OCI-LY7 (cell line): ENCODE measurements around the gene SRGAP3. TPM values are rescaled to one million over a fixed set of nuclear protein-coding genes. Genes with fewer than 3 reads are reported as not detected.

Experiments
- BruUV-seq: library from RNA; stranded (reverse); fragments of 400-500 nt; replicated peaks from 2 replicates; lab custom pipeline; 2021; lab: Mats Ljungman, UMichigan
- CTCF ChIA-PET: fragments of 300-600 bp; sonication (Branson Sonifier 250); formaldehyde crosslinking; loops from one replicate; lab custom pipeline; 2022; ENCODE audit warnings: antibody characterized with exemption; ENCODE audit not compliant: unreplicated experiment; lab: Charles Lee
- POLR2A ChIA-PET: fragments of 300-600 bp; sonication (Branson Sonifier 250); formaldehyde crosslinking; loops from one replicate; lab custom pipeline; 2022; ENCODE audit warnings: antibody characterized with exemption; lab: Charles Lee
- DNase-seq: peaks from one replicate; pipeline ENCODE4 v3.0.0-alpha.2; 2015; ENCODE audit warnings: low spot score
- H2AFZ ChIP-seq: fragments of 200-600 bp; sonication (generic), shearing (Covaris generic); 2 replicates; pipeline ENCODE4 v1.6.1; 2014; ENCODE audit warnings: mild to moderate bottlenecking, antibody characterized with exemption, low read length, moderate library complexity
- H3K27ac ChIP-seq: fragments of 200-600 bp; sonication (generic); 2 replicates; pipeline ENCODE4 v1.5.1; 2014; ENCODE audit warnings: mixed run types, low read depth, mild to moderate bottlenecking, moderate library complexity, low read length, inconsistent platforms; ENCODE audit not compliant: poor library complexity, severe bottlenecking
- H3K36me3 ChIP-seq: fragments of 200-600 bp; sonication (generic); 2 replicates; pipeline ENCODE4 v1.6.1; 2014; ENCODE audit warnings: mild to moderate bottlenecking, antibody characterized with exemption, low read length, moderate library complexity, mixed read lengths; ENCODE audit not compliant: insufficient read depth
- H3K4me1 ChIP-seq: fragments of 200-600 bp; sonication (generic); 2 replicates; pipeline ENCODE4 v1.5.1; 2014; ENCODE audit warnings: mild to moderate bottlenecking, low read length; ENCODE audit not compliant: insufficient read depth, poor library complexity, severe bottlenecking
- H3K4me2 ChIP-seq: fragments of 200-600 bp; sonication (generic); 2 replicates; pipeline ENCODE4 v1.6.1; 2014; ENCODE audit warnings: mild to moderate bottlenecking, low read length
- H3K4me3 ChIP-seq: fragments of 200-600 bp; sonication (generic); 2 replicates; pipeline ENCODE4 v1.5.1; 2014; ENCODE audit warnings: mild to moderate bottlenecking, low read depth, low read length; ENCODE audit not compliant: poor library complexity, severe bottlenecking
- H3K79me2 ChIP-seq: fragments of 200-600 bp; sonication (generic); 2 replicates; pipeline ENCODE4 v1.6.1; 2016; ENCODE audit warnings: low read depth, mild to moderate bottlenecking, low read length, moderate library complexity, mixed read lengths; ENCODE audit not compliant: insufficient read depth
- H3K9me2 ChIP-seq: fragments of 200-600 bp; sonication (generic); 2 replicates; pipeline ENCODE4 v1.6.1; 2016; ENCODE audit warnings: mild to moderate bottlenecking, low read length, mixed read lengths; ENCODE audit not compliant: insufficient read depth
- H3K9me3 ChIP-seq: fragments of 200-600 bp; sonication (generic); 2 replicates; pipeline ENCODE4 v1.6.1; 2014; ENCODE audit warnings: mild to moderate bottlenecking, mixed run types, low read length, mixed read lengths
- H4K20me1 ChIP-seq: fragments of 200-600 bp; sonication (generic); 2 replicates; pipeline ENCODE4 v1.6.1; 2014; ENCODE audit warnings: mild to moderate bottlenecking, antibody characterized with exemption, low read length, moderate library complexity, mixed read lengths; ENCODE audit not compliant: insufficient read depth
- CTCF ChIP-seq: fragments of 200-600 bp; sonication (generic); conservative IDR thresholded peaks from 2 replicates; pipeline ENCODE4 v1.5.1; 2014; ENCODE audit warnings: mild to moderate bottlenecking, antibody characterized with exemption, low read length, moderate library complexity, mixed read lengths
- EZH2phosphoT487 ChIP-seq: fragments of 200-600 bp; sonication (generic); IDR thresholded peaks from 2 replicates; pipeline ENCODE4 v1.6.1; 2018; ENCODE audit warnings: low read depth, borderline replicate concordance, mild to moderate bottlenecking, mixed run types, antibody characterized with exemption, low read length, moderate library complexity, mixed read lengths
- intact Hi-C: fragments of 100-400 bp; cut with micrococcal nuclease; formaldehyde crosslinking; loops from one replicate; pipeline ENCODE4 v1.10.0; 2022; ENCODE audit not compliant: unreplicated experiment
- total RNA-seq, 2 experiments: library from RNA; depleted of rRNA in 1 of 2; stranded (reverse); fragments of >200 nt in 1 of 2; shearing (Covaris generic) in 1 of 2; gene quantifications; 2 replicates each; pipeline ENCODE4 v1.2.3, GENCODE V29; 2014 to 2022

The SRGAP3 gene
- total RNA-seq, 2 experiments from 2014 or later, result 1.5 to 1.7 TPM

GRCh38 chr3:9013782-9014563 lies 235.5 kb downstream of the SRGAP3 start:
- CTCF ChIA-PET, result no interaction called here

GRCh38 chr3:9012521-9012920 lies 236.9 kb downstream of the SRGAP3 start:
- intact Hi-C loops, result no loop called here
- Histone ChIP-seq H3K27ac (no peak overlapping the region), H3K4me3 (no peak overlapping the region), H4K20me1 (no peaks in the 10 kb centered on the region), H3K4me2 (no peak overlapping the region), H3K4me1 (no peaks in the 10 kb centered on the region), H3K9me2 (no peaks in the 10 kb centered on the region), H3K36me3 (no peaks in the 10 kb centered on the region), H3K79me2 (no peaks in the 10 kb centered on the region), H3K9me3 (no peaks in the 10 kb centered on the region), H2AFZ (no peak overlapping the region)
- ChIA-PET POLR2A (interaction anchor here (1.1 kb wide), 1 partner anchor 12 kb away, joined by 3 read pairs; no protein-coding TSS in a partner anchor), CTCF (no interaction called here)
- DNase-seq, result no peak
- BruUV-seq, result no TSS peak
- TF ChIP-seq EZH2phosphoT487, result no peak
- TF ChIP-seq CTCF, result no peak

More at GRCh38 chr3:9013782-9014563, 235.5 kb downstream of the SRGAP3 start:
- Histone ChIP-seq H3K9me2 (no peaks in the 10 kb centered on the region), H3K79me2 (no peaks in the 10 kb centered on the region), H3K4me1 (no peaks in the 10 kb centered on the region), H2AFZ (no peak overlapping the region), H3K36me3 (no peaks in the 10 kb centered on the region), H3K4me3 (no peak overlapping the region), H3K27ac (no peak overlapping the region), H3K4me2 (no peak overlapping the region), H4K20me1 (no peaks in the 10 kb centered on the region), H3K9me3 (no peaks in the 10 kb centered on the region)
- BruUV-seq, result no TSS peak
- intact Hi-C loops, result no loop called here
- no peak for DNase-seq
- POLR2A ChIA-PET, result no interaction called here
- TF ChIP-seq CTCF (no peak), EZH2phosphoT487 (no peak)

GRCh38 chr3:9009976-9010545 lies 239.4 kb downstream of the SRGAP3 start:
- BruUV-seq, result no TSS peak
- no peak for DNase-seq
- Histone ChIP-seq H3K36me3 (no peaks in the 10 kb centered on the region), H3K27ac (no peak overlapping the region), H3K9me2 (no peaks in the 10 kb centered on the region), H3K4me1 (no peaks in the 10 kb centered on the region), H3K4me3 (no peak overlapping the region), H3K4me2 (no peak overlapping the region), H2AFZ (no peak overlapping the region), H4K20me1 (no peaks in the 10 kb centered on the region), H3K79me2 (no peaks in the 10 kb centered on the region), H3K9me3 (no peaks in the 10 kb centered on the region)
- ChIA-PET CTCF (no interaction called here), POLR2A (no interaction called here)
- intact Hi-C loops, result no loop called here
- TF ChIP-seq EZH2phosphoT487, result no peak
- TF ChIP-seq CTCF, result no peak
